Measurements from ENCODE around the gene HOXC4. TPM values are rescaled to one million over a fixed set of nuclear protein-coding genes. Genes with fewer than 3 reads are reported as not detected.

The HOXC4 gene
- total RNA-seq, 1 experiment from 2014 or later = not detected

GRCh38 chr12:54059668-54060067 lies 6.0 kb downstream of the HOXC4 start:
- no peaks in the 10 kb centered on the region for H3K23me2 ChIP-seq (ENCODE audit: insufficient read length, low read depth, low read length, poor library complexity, severe bottlenecking)
- H3K27ac ChIP-seq (ENCODE audit: insufficient read length, low read depth, low read length) = no peak overlapping the region
- H3K4me2 ChIP-seq (ENCODE audit: insufficient read depth, insufficient read length, low read length) = peak overlapping the region; percentile 11
- WGBS (ENCODE audit: extremely low coverage, insufficient read length, low lambda C conversion rate) = no CpG with 5 or more reads among the region's 7 CpGs
- H3K79me1 ChIP-seq (ENCODE audit: insufficient read depth, low read depth, low read length, poor library complexity, severe bottlenecking) = no peaks in the 10 kb centered on the region
- H2BK12ac ChIP-seq (ENCODE audit: insufficient read length, low read depth, low read length) = no peak overlapping the region
- DNase-seq = no peak
- Mint-ChIP-seq H3K36me3 (ENCODE audit: insufficient read depth in 1 of 3, low read depth in 3 of 3) (no peaks in the 10 kb centered on the region; a peak in 1 of 7 replicates), H3K9me3 (peaks cover 0 to 5% of the 10 kb centered on the region in 2 experiments; a peak in 1 of 5 replicates), H3K27ac (no peak overlapping the region), H3K27me3 (ENCODE audit: low read depth) (peaks cover 100% of the 10 kb centered on the region), H3K4me3 (no peak overlapping the region; a peak in 1 of 5 replicates), H3K4me1 (peaks cover 6 to 60% of the 10 kb centered on the region in 2 experiments)
- H3K79me2 ChIP-seq (ENCODE audit: insufficient read depth, low read length) = no peaks in the 10 kb centered on the region
- H3T11ph ChIP-seq (ENCODE audit: low read length) = no peak overlapping the region
- no peak overlapping the region for H4K8ac ChIP-seq (replicated peaks; ENCODE audit: insufficient read length, low read depth, low read length)
- no peak overlapping the region for H3K23ac ChIP-seq (ENCODE audit: insufficient read length, low read depth, low read length)
- no peak overlapping the region for H2BK120ac ChIP-seq (ENCODE audit: low read depth, low read length, poor library complexity, severe bottlenecking)
- H3K9me3 ChIP-seq (ENCODE audit: control insufficient read depth, low read depth, low read length) = no peaks in the 10 kb centered on the region
- no peak overlapping the region for H4K91ac ChIP-seq (ENCODE audit: insufficient read length, low read depth, low read length)
- no peak for TF ChIP-seq CTCF (conservative IDR thresholded peaks at IDR 0.05)
- no peak overlapping the region for H2BK20ac ChIP-seq (ENCODE audit: low read depth, low read length, poor library complexity, severe bottlenecking)
- H3K4me1 ChIP-seq (ENCODE audit: insufficient read depth, low read length) = peaks cover 7% of the 10 kb centered on the region; the same call in 1 of the 2 replicates
- no peak overlapping the region for H3K9ac ChIP-seq (ENCODE audit: extremely low read depth, insufficient read length, low read length)
- H3K18ac ChIP-seq (ENCODE audit: insufficient read length, low read depth, low read length) = no peak overlapping the region
- H3K4ac ChIP-seq (ENCODE audit: low read depth, low read length) = no peak overlapping the region
- no peaks in the 10 kb centered on the region for H4K20me1 ChIP-seq (ENCODE audit: control insufficient read depth, insufficient read depth, insufficient read length)
- no peak overlapping the region for H2AK5ac ChIP-seq (ENCODE audit: insufficient read length, low read length)
- H3K56ac ChIP-seq (ENCODE audit: insufficient read length, low read depth, low read length) = no peak overlapping the region
- H2AFZ ChIP-seq (ENCODE audit: low read length) = no peak overlapping the region
- H2BK15ac ChIP-seq (ENCODE audit: low read depth, low read length) = no peak overlapping the region
- H3K14ac ChIP-seq (ENCODE audit: insufficient read depth, low read length) = no peak overlapping the region
- H4K5ac ChIP-seq (ENCODE audit: insufficient read length, low read depth, low read length) = no peak overlapping the region
- H2BK5ac ChIP-seq (ENCODE audit: insufficient read length, low read length) = no peak overlapping the region
- H3K27me3 ChIP-seq (ENCODE audit: insufficient read depth, low read length) = peaks cover 91% of the 10 kb centered on the region

All from H9 (cell line).